Kidney tubule cell (primary cell): ENCODE results near the gene ZNF536.

Experiments used
- DNase-seq: peaks from one replicate; pipeline ENCODE4 v3.0.0-alpha.2; 2018; ENCODE audit warnings: low spot score

The ZNF536 gene

DNA sequence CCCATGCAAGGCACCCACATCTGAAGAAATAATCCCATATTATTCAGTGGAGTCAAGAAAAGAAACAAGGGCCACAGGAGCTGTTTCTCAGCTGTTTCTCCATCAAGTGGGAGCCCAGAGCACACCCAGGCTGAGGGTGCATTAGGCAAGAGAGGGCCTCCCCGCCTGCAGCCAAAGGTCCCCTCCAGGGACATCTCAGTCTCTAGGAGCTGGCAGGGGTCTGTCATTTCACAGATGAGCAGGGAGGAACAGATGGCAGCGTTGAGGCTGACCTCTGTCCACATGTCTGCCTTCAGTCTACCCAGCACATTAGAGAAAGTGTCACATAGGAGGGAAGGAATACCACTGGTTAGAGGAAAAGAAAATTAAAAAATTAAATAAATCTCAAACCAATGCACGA lies 157.7 kb downstream of the ZNF536 start:
- no peak for DNase-seq

DNA sequence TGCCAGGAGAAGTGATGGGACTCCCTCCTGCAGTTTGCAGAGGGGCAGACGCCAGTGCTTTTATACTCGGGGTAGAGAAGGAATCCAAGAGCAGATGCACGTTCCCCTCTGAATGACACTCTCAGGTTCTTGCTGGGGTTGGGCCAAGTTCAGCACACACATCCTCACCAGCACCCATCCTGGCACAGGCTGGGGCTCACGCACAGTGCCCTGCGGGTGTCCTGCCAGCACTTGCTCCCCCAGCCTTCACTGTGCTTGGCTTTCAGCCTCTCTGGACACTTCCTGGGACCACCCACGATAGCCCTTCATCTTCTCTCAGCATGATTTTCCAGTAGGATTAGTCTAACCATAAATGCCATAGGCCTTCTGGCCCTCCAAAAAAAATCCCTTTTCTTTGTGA lies 158.6 kb downstream of the ZNF536 start:
- no peak for DNase-seq

DNA sequence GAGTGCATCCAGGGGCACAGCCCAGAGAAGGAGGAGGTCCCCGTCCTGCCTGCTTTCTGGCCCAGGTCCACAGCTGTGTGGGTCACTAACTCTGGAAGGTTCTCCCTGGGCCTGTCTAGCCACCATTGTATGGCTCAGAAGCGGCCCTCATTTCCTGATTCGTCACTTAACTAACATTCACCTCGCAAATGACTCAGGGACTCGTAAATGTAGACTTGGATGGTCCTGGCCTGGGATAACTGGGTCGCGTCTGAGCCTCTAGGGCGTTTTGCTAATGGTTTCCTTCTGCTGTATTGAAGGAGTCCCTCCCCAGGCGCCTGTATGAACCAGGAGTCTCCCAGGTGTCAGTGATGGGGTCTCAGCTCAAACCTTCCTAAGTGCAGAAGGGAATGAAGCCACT lies 162.8 kb downstream of the ZNF536 start:
- no peak for DNase-seq

DNA sequence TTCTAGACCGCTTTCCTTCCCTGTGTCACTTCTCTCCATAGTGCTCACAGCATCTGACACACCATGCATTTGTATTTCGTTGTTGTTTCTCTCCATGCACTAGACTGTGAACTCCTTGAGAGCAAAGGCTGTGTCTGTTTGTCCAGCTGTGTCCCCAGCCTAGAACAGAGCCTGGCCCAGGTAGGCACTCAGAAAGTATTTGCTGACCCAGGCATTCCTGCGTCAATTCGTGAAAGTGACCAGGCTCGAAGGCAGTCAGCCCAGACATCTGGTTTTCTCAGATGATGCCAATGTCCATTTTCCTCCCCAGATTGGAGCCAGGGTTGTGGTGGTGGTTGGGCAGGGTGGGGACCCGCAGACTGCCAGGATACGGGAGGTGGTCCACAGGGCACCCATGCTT lies 164.8 kb downstream of the ZNF536 start:
- DNase-seq, result no peak

DNA sequence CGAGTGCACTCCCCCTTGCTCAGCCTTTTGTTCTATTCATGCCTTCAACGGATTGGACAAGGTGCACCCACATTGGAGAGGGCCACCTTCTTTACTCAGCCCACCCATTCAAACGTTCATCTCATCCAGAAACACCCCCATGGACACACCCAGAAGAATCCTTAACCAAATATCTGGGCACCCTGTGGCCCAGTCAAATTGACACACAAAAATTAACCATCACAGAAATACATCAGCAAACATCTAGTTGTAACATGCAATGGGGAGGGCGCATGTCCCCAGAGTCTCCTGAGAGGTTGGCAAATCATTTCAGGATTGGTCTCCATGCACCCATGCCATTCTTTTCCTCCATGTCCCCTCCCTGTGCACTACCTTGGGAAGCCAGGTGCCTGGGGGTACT lies 167.1 kb downstream of the ZNF536 start:
- DNase-seq, result no peak

DNA sequence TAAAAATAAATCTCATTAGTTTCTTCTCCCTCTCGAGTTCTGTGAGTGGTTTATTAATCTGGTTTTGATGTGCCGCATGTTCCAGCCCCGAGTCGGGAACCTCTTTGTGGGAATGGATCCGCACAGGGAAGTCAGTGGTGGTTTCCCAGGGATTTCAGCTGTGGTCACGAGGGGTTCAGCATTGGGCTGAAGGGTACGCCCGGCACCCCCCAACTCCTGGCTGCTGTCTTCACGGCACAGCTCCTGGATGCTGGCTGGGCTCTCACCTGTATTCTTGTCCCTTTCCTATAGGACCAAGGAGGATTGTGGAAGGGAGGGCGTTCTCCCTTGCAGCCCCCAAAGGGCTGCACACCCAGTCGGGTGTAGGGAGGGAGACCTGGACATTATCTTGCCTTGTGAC lies 167.8 kb downstream of the ZNF536 start:
- no peak for DNase-seq

DNA sequence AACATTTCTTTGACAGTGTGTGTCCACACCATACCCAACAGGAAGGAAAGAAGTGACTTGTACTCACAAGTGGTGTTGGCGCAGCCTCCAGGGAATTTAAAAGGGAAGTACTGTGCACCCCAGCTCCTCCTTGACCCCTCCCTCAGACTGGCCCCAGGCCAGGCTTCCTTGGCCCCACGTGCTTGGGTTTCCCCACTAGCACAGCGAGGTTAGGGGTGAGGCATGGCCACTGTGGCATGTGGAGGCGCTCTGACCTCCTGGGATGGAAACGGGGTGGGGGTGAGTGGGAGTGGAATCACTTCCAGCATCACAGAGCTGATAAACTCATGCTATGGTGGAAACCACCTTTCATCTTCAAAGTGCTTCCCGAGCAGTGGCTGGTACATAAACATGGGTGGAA lies 168.6 kb downstream of the ZNF536 start:
- DNase-seq, result no peak

DNA sequence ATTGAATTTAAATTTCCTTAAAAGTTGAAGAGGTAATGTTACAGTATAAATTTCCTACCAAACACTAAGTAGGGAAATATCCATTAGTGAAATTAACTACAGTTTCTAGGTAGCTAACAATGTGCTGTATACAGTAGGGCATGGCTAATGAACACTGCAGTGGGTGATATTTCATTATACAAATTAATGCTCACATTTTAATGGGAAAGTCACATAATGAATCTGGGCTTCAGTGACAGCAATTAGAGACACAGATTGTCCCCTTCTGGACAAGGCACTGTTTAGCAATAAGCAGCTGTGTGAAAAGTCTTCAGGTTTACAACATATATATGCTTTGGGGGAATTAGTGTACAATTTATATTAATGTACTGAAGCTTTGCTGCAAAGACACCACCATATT lies 169.4 kb downstream of the ZNF536 start:
- DNase-seq, result no peak

DNA sequence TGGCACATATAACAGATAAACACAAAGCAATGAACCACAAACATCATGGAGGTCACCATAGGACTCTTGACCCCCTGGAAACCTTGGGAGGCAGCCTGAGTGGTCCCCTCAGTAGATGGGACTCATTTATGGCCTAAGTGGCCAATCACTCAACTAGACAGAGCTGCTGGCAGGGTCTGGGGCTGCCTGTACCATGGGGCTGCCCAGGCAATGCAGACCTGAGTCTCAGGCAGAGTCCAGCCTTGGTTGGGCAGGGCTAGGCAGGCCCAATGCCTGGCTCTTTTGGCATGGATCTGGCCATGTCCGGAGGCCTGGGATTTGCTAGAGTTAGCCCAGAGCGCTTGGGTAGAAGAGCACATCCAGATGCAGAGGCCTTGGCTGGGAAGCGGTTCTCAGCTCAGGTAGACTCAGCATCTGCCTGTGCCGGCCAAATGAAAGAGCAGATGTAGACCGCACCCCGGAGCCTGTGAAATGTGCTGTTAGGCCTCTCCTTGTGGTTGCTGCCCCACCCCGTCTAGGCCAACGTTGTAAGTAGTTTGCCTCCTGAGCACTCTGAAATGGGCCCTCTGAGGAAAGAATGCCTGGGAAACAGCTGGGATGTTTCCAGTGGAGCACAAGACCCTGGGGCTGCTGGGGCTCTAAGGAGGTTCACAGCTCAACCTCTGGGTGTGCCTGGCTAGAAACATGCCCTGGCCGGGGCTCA lies 171.2 kb downstream of the ZNF536 start:
- DNase-seq, result no peak

DNA sequence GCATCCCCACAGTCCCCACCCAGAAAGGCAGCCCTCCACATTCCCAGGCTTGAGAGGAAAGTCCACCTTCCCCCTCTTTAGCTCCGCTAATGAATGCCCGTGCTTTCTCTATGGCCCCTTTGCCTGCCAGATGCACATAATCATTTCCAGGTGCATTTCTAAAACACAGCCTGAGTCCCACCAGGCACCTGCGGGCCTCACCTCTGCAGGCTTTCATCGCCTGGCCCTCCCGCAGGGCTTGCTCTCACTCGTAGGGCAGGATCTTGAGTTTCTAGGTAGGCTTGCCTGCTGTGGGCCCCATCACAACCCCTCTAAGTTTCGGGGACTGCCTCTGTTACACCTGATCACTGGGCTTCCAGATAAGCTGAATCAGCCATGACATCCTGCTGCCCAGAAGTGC lies 173.6 kb downstream of the ZNF536 start:
- DNase-seq, result no peak

DNA sequence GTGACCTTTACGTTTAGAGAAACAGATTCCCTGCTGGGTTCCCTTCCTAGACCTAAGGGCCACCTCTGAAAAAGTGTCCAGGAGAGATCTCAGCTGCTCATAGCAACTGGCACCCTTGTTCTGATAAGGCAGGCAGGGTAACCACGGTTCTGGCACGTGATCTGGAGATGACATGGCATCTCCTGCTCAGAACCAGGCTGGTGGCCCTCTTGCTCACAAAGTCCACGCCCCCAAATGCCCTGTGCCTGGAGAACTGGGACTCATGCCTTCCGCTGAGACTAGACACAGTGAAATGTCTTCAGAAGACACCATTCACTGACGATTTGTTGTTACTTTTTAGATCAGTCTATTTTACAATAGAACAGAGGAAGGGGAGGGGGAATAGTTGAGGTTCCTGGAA lies 174.1 kb downstream of the ZNF536 start:
- no peak for DNase-seq

DNA sequence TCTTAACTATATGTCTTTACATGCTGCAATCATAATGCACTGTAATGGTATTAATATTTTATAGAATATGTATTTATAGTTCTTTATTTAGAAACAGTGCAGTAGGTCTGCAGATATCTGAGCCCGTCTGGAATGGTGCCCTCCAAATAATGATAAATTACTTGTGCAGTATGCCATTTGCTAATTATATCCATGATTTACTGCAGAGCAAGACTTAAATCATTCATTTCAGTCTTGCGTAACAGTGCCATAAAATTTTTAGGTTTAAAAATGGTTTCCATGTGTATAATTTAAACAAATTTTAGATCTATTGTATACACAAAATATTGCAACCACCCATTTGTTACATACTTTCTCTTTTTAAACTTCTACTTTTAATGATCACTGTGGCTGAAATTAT lies 175.1 kb downstream of the ZNF536 start:
- no peak for DNase-seq

DNA sequence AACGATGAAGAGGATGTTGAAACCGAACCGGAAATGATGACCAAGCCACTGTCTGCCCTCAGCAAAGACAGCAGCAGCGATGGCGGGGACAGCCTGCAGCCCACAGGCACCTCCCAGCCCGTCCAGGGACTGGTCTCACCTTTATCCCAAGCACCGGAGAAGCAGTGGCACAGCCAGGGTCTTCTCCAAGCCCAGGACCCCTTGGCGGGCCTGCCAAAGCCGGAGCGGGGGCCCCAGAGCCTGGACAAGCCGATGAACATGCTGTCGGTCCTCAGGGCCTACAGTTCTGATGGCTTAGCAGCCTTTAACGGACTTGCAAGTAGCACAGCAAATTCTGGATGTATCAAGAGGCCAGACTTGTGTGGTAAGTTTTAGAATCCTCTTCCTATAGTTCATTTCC lies 177.0 kb downstream of the ZNF536 start:
- DNase-seq, result no peak

DNA sequence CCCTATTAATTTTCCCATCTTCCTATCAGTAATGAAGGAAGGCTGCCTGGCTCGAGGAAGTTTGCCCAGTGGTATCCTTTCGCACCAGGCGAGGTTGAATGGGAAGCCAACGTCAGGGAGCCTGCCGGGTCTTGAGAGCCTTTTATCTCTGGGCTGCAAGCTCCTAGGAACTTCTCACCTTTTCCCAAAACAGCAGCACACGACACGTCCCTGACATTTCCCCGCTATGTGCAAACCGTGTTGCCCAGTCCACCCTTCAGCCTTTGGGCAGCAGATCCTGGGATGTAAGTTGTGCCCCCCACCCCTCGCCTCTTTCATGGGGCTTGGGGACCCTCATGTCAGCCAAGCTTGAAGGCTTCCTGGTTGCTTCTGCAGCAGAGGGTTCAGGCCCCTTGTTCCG lies 179.1 kb downstream of the ZNF536 start:
- no peak for DNase-seq

DNA sequence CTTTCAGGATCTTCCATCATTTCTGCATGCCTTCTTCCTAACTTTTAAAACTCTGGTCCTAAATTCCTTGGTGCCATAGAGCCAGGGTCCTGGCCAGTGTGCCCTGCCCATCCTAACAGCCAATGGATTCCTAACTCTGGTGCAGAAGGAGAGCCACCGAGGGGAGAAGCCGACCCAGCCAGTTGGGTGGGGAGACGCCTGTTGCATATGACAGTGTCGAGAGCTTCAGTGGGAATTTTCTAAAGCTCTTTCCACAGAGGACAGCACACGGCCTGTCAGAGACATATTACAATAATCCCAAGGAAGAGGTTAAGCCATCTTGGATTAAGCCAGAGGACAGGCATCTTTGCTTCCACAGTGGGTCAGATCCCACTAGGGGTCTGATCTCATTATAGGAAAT lies 180.4 kb downstream of the ZNF536 start:
- no peak for DNase-seq

DNA sequence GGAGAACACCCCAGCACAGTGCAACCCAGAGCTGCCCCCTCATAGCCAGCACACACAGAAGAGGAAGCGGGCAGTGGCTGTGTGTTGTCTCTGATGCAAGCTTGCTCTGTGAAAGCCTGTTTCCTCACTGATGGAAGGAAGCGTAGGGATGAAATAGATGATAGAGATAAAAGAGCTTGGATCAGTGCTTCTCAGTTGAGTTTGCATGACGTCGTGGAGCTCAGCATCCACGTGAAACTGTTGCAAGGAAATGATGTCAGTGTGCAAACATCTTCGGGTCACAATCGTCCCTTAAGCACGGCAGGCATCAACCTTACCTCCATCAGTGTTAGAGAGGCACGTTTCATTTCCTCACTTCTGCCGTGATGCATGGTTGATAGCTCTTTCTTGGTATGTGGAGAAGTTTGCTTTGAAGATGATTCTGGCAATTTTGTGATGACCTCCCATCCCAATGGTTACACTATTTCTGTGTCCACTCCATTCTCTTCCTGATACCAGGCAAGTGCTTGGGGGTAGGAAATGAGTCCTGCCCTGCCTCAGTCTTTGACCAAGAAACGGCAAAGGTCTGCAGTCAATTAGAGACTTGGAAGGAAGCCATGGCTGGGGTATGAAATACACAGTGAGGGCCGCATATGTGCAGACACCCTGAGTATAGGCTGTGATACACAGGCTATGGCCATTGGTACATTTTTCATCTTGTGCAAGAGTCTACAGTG lies 183.0 kb downstream of the ZNF536 start:
- DNase-seq, result no peak

DNA sequence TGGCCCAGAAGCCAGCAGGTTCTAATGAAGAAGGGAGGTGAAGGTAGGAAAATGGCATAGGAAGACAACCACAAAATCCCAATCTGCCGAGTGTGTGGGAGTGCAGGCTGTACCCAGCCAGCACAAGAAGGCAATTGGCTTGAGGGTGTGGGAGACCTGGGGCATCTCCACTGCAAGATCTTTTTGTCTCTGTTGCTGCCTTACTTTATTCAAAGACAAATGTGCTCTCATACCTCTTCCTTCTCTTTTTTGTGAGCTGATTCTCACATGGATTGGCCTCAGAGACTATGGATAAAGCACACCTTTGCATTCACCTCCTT lies 183.6 kb downstream of the ZNF536 start:
- DNase-seq, result no peak

DNA sequence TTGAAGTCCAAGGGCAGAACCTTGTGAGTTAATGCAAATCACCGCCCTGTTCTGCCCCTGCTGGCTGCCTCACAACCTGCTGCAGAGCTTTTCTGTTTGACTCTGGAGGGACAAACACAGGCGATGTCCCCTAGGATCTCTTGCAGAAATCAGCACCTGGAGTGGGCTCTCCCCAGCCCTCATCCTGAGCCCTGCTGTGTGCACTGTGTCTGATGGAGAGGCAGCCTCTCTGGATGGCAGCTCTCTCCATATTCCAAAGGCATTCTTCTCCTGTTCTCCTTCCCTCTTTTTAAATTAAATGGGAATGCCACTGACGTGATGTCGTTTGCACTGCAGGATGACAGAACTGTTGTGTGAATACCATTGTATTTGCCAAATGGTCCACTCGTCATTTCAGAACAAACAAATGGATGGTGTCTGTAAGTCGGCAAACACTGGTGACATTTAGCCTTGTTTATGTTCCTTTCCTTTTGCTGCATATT lies 184.1 kb downstream of the ZNF536 start:
- DNase-seq, result no peak

DNA sequence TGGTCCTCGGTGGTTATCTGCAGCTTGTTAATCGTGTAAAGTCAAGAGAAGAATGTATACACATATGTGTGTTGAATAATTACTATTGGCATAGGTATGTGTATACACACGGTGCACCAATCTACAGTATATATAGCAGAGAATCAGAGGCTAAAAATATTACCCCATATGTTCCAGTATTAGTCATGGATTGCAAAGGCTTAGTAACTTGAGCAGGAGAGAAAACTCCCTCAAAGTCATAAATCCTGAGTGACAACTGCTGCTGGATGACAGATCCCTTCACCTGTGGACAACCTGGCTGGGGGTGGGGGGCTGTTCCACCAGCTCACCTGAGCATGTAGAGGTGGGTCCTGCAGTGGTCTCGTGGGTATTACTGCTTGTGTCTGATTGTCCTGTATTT lies 185.0 kb downstream of the ZNF536 start:
- no peak for DNase-seq

DNA sequence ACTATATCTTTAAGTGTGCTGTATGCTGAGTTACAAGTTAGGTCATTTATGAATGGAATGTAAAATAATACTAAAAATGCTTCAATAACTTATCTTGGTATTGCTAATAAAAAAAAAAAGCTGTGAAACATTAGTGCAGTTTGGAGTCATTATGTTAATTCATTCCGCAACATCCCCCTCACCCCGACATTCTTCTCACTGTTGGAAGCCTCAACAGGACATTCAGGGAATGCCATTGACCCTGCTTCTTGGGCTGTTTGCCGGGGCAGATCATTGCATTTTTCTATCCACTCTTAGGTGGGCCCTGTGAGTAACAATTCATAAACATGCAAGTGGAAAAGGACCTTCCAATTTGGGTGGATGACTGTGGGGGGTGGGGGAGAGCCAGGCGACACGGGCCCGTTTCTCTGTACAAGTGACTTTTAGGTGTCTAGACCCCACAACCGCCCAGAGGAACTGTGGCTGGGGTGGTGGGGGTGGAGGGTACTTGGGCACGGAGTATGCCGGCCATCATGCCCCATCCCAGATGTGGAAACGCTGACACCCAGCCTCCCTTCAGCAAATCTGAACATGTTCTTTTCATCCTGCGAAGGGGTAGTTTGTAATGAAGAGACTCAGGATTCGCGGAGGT lies 185.9 kb downstream of the ZNF536 start:
- DNase-seq, result no peak

DNA sequence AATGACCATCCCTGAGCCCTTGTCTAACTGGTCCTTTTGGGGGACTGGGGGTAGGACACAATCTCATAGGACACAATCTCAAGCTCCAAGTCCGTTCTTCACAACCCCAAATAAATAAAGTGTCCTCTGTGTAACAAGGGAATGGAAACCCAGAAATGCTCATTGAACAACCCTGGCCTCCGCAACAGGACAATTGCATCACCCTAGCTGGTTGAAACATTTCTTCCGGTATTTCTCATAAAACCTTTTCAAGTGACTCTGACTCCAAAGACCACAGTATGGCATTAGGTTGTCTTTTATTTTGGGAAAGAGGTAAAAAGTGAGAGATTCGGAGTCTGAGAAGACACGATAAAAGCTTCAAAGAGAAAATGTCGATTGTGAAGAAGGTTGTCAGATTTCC lies 186.6 kb downstream of the ZNF536 start:
- DNase-seq, result no peak

DNA sequence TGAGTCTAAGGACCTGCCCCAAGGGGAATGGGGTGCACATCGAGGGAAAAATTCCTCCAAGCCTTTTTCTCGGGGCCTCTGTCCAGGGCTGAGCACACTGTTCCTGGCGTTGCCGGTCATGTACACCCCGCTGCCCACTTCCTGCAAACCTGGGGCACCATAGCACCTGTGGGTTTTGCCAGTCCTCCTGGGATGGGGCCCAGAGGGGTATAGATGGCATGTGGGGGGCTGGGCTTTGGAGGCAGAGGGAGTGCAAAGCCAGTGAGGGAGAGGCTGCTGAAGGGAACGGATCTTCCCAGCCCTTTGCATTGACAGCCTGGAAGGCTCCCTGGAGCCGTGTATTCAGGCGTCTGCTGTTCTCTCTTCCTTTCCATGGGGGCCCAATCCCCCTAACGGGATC lies 187.3 kb downstream of the ZNF536 start:
- no peak for DNase-seq

DNA sequence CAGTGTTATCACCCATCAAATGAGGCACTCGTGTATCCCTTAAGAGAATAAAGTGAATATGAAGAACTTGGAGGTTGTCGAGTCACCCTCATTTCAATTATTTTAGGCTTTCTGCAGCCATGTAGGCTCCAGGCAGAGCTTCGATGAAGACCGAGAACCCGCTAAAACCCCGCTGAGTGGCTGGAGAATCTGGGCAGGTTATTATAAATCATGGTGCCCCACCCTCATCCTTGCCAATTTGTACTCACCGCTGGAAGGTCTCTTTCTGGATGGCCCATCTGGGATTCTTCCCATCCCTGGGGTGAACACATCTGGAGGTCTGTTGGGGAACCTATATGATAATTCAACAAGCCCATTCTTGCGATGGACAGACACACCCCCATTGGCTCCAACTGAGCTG lies 190.8 kb downstream of the ZNF536 start:
- DNase-seq, result no peak

DNA sequence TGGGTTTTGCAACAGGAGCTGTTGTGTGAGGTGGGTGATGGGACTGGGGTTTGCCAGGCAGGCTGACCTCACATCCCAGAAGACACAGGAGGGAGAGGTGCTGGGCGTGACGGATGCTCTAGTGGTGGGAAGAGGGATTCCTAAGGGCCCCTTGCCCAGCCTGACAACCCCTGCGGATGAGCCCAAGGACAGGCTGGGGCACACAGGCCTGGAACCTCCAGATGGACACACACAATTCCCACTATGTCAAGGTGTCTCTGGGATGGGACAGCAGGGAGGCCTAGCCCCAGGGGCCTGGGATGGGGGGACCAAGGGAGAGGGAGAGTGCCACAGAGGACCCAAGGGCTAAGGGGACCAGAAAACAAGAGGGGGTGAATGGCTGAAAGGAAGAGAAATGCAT lies 191.5 kb downstream of the ZNF536 start:
- no peak for DNase-seq
